T-helper 2 cell treated with Interferon-gamma antibody and Interleukin-4, amounts not matched to agents 100 ng/mL and 5 ng/mL, for 36 hours (primary cell): ENCODE measurements around the gene P4HA2. TPM values are rescaled to one million over a fixed set of nuclear protein-coding genes. Genes with fewer than 3 reads are reported as not detected.

Experiments used
- intact Hi-C: fragments of 100-400 bp; cut with micrococcal nuclease; formaldehyde crosslinking; loops from one replicate; pipeline ENCODE4 v1.15.1; 2023
- total RNA-seq: library from RNA; stranded (reverse); gene quantifications from 2 replicates; pipeline ENCODE4 v1.2.3, GENCODE V29; 2022

P4HA2 gene
- total RNA-seq, 1 donor from 2014 or later: 16.8 TPM

DNA sequence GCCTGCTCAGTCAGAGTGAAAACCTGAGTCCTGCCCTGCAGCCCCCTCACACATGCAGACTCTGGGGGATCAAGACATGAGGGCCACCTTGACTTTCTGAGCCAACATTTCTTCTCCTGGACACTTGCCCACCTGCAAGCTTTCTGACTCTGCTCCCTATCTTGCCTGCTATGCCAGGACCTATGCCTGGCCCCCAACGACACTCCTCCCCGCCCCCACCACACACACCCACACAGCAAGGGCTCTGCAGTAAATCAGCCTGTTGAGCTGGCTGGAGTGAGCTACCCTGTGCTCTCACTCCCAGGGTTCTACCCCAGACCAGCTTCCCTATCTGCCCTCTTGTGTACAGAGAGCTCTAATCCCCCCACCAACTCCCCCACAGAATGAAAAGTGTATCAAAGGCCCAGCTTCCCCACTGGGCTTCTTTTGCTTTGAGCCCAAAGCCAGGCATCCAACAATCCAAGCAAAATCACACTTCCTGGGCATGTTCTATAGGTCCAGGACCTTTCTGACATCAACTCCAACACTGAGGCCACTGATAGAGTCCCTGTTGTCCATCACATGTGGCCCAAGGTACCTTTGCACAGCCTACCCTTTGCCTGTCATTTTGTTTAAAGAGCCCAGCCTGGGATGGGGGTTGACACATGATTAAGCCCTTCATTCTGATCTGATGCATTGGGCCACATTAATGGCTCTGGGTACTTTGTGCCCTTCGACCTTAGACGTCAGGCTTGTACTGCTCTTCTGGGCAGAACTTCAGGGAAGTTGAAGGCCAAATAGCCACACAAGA is 37.1 kb upstream of the P4HA2 start:
- intact Hi-C loops: no loop called here

DNA sequence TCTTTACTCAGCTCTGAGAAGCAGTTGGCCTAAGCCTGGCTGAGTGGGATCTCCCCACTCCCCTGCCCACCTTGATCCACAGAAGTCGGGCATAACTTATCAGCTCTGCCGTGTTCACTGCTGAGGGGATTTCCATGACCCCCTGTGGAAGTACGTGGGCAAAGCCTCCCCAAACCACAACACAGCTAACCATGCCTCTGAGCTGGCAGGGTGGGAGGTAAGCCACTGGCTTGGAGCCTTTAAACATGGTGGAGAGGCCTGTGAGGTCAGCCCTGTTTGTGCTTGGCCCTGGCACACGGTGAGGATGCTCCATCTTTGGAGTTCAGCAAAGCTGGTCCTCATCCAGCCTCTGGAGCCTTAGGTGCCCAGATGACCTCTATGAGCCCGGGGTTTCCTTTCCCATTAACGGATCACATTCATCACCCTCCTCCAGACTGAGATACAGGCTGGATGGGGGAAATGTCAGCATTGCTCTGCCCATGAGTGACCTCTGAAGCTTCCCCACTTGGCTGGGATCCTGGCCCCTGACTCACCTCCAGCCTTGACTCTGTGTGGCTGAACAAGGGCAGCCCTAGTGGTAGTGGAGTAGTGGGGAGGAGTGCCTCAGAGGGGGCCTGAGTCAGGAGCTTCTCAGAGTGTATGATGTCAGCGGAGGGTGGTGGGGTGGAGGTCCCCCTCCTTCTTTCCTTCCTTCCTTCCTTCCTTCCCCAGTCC is 36.1 kb upstream of the P4HA2 start:
- intact Hi-C loops: no loop called here

DNA sequence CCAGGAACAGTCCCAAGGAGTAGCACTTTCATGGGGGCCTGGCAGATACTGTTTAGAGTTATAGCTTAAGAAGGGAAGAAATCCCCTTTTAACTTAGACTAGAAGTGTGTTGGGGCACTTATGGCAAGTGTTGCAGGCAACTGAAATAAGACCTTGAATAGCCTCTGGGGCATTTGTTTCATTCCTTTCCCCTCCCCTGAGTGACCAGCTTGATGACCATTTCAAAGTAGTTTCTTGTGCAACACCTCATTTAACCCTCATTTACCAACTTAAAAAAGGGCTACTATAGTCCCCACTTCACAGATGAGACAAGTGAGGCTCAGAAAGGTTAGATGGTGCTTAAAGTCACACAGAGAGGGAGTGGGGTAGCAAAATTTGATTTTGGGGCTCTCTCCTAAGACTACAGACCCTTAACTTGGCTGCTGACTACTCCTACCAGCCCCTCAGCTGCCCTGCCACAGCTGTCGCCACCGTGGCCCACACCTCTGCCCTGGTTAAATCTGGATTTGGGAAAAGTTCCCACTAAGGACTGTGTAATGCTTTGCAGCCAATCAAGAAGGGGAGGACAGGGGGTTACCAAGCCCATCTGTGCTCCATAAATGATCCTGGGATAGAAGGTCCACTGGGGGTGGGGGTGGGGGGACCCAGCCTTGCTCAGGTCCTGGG is 35.4 kb upstream of the P4HA2 start:
- intact Hi-C loops: no loop called here

GRCh38 chr5:132261881-132262845 is 34.5 kb upstream of the P4HA2 start:
- intact Hi-C loops: no loop called here

- intact Hi-C loops: no loop called here
These were observed 33.3 kb upstream of the P4HA2 start for GRCh38 chr5:132260714-132261551.

DNA sequence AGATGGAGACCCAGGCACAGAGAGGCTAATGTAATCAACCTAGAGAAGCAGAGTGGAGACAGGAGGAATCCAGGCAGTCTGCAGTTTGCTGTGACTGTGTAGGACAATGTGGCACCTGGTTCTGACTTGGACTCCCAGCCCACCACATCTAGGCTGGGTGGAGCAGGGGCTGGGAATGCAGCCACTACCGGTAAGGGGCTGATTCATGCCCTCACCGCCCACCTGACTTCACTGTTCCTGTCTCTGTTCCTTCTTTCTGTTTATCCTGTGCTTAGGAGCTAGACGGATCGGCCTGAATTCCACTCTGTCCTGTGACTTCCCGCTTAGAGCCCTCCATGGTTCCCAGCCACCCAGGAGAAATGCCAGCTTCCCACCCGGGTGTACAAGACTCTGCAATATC is 32.4 kb upstream of the P4HA2 start:
- intact Hi-C loops: no loop called here

GRCh38 chr5:132259069-132259851 is 31.6 kb upstream of the P4HA2 start:
- intact Hi-C loops: no loop called here

DNA sequence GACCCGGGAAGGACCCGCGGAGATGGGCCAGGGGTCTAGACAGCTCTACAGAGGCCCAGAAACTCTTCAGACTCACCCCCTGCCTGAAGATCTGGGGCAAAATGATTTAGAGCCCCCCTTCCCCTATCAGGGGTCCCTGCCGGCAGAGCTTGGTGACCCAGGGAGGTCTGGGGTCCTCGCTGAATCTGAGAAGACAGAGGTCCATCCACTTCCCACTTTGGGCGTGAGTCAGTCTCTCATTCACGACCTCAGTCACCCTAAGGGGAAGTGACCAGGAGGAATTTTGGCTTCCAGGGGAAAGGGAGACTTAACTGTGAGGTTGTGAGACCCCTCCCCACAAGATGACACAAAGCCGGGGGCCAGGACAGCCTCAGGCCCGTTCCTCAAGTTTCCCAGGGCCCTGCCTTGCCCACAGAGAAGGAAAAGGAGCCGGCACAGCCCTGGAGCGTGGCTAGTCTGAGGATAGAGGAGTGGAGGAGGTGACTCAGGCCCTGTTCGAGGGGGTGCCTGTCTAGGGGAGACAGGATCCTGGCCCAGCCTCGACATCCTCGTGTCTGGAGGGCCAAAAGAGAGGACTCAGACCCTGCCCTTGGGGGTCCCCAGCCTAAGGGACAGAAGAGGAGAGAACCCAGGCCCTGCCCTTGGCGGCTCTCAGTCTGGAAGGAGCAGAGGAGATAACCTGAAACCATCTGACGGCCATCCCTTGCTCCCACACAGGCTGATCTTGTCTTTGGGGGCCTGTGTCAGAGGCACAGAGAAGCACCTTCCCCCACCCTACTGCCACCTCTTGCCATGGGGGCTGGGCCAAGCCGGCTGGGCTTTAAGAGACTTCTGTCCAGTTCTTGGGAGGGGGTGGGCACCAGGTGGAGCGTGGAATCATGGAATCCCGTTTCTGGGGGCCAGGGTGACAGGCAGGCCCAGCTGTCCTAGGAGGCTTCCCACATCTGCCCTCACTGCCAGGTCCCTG is 30.7 kb upstream of the P4HA2 start:
- intact Hi-C loops: no loop called here

- intact Hi-C loops: no loop called here
These were observed 29.8 kb upstream of the P4HA2 start, which contains the start of gene PDLIM4 for GRCh38 chr5:132257131-132258101. Gene PDLIM4, plus strand, starts transcription at chr5:132257696. Its CDS starts 39 bp downstream, at chr5:132257735.

DNA sequence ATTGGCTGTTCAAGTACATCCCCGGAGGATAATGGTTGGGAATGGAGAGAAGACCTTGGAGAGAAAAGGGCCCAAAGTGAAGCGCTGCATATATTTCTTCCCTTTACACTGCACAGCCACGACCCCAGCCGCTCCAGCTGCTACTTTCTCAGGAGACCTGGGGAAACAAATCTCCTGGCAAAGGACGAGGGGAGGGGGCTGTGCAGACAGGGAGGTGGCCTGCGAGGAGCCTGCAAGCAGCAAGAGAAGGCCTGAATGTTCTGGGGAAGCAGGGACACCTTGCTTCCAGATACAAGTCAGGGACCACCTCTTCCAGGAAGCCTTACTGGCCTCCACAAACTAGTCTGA is 29.1 kb upstream of the P4HA2 start:
- intact Hi-C loops: no loop called here

GRCh38 chr5:132256086-132256782 is 28.6 kb upstream of the P4HA2 start:
- intact Hi-C loops: no loop called here

GRCh38 chr5:132254321-132254977 is 26.8 kb upstream of the P4HA2 start:
- intact Hi-C loops: no loop called here

DNA sequence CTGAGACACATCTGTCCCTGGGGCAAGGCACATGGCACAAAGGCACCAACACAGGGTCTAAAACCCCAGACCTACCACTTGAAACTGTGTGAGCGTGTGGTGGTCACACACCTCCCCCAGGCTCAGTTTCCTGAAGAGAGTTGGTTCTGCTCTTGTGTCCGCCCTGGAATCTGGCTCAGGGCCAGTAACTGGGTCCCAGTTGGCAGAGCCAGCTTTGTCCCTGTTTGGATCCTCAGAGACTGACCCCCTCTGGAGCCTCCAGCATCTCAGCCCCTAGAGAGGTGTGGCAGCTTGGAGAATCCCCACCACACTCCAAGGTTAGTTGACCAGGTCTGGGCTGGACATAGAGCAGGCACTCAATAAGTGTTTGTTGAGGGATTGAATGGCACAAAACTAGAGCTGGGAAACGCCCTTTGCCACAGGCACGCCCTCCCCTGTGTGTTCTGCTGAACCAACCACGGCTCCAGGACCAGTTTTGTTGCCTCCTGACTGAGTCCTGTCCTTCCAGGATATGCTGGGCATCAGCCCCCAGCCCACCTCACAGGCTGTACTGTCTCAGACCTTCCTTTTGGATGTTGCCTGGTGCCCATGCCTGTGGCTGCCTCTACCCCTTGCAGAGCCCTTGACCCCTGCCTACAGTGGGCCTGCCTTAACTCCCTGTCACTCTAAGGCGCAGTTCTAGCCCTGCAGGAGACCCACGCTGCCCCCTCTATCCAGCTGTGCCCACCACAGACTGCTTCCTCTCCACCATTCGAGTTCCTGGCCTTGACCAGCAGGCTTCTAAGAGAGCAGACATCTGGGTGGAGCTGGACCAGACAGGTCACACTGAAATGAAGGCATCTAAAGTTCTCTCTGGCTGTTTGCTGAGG is 26.0 kb upstream of the P4HA2 start:
- intact Hi-C loops: no loop called here

DNA sequence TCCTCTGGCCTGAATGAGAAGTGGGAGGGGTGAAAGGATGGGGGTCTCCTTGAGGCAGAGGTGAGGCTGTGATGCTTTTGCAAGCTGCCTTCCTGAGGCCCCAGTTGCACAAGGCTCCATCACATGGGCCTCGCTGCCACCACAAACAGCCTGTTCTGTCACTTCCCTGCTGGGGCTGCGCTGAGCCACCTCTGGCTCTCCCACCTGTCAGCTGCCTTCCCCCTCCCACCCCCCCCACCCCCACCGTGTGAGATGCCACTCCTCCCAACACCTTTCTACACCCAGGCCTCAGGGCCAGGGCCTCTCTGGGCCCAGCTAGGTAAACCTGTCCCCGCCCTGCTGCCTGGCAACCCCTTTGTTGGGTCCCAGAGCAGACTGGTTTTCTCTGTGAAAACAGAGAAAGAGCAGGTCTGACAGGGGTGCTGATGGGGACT is 25.4 kb upstream of the P4HA2 start:
- intact Hi-C loops: no loop called here

DNA sequence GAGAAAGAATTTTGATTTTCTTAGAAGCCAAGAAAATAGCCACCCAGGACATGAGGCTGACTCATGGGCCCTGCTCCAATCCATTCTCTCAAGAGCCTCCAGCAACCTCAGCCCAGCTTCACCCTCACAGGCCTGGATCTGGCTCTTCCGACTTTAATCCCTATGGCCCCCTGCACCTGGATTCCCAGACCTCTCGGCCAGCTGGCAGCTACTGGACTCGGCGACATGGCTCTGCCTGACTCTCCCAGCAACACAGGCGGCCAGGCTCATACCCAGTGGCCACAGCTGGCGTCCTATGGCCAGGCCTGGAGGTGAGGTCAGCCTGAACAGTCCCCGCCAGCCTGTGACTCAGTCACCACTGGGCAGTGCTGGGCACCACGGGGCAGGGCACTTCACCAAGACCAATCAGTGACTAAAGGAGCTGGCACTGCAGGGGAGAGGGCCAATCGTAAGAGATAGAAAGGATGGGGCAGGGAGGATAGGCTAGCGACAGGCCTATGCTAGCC is 23.6 kb upstream of the P4HA2 start:
- intact Hi-C loops: no loop called here
